ENCODE measurements around the gene ELOVL2.

ELOVL2 gene

GRCh38 chr6:10977231-10977968 lies 66.7 kb downstream of the ELOVL2 start:
- no peak for DNase-seq (ENCODE audit: low read depth)

- DNase-seq (ENCODE audit: low read depth) = no peak
Observed at GRCh38 chr6:10976571-10976970, 67.5 kb downstream of the ELOVL2 start.

- no peak for DNase-seq (ENCODE audit: low read depth)
Observed at GRCh38 chr6:10972196-10972595, 71.9 kb downstream of the ELOVL2 start.

- DNase-seq (ENCODE audit: low read depth) = no peak
Observed at GRCh38 chr6:10970731-10971130, 73.4 kb downstream of the ELOVL2 start.

GRCh38 chr6:10968776-10969175 lies 75.3 kb downstream of the ELOVL2 start:
- DNase-seq (ENCODE audit: low read depth) = no peak

GRCh38 chr6:10964684-10965083 lies 79.4 kb downstream of the ELOVL2 start:
- DNase-seq (ENCODE audit: low read depth) = no peak

GRCh38 chr6:10963113-10963512 lies 81.0 kb downstream of the ELOVL2 start:
- no peak for DNase-seq (ENCODE audit: low read depth)

GRCh38 chr6:10962673-10963072 lies 81.4 kb downstream of the ELOVL2 start:
- no peak for DNase-seq (ENCODE audit: low read depth)

GRCh38 chr6:10961837-10962236 lies 82.3 kb downstream of the ELOVL2 start:
- DNase-seq (ENCODE audit: low read depth) = no peak

GRCh38 chr6:10960171-10960570 lies 83.9 kb downstream of the ELOVL2 start:
- no peak for DNase-seq (ENCODE audit: low read depth)

- DNase-seq (ENCODE audit: low read depth) = no peak
Observed at GRCh38 chr6:10957414-10957886, 86.7 kb downstream of the ELOVL2 start.

- DNase-seq (ENCODE audit: low read depth) = no peak
Observed at GRCh38 chr6:10956776-10957175, 87.3 kb downstream of the ELOVL2 start.

GRCh38 chr6:10954590-10955010 lies 89.5 kb downstream of the ELOVL2 start:
- DNase-seq (ENCODE audit: low read depth) = peak; percentile 53

- DNase-seq (ENCODE audit: low read depth) = no peak
Observed at GRCh38 chr6:10951675-10952282, 92.3 kb downstream of the ELOVL2 start.

- no peak for DNase-seq (ENCODE audit: low read depth)
Observed at GRCh38 chr6:10949579-10950490, 94.3 kb downstream of the ELOVL2 start.

- DNase-seq (ENCODE audit: low read depth) = no peak
Observed at GRCh38 chr6:10947966-10948365, 96.1 kb downstream of the ELOVL2 start.

- DNase-seq (ENCODE audit: low read depth) = no peak
Observed at GRCh38 chr6:10945845-10946244, 98.3 kb downstream of the ELOVL2 start.

GRCh38 chr6:10939840-10940239 lies 104.3 kb downstream of the ELOVL2 start:
- no peak for DNase-seq (ENCODE audit: low read depth)

GRCh38 chr6:10933126-10933525 lies 111.0 kb downstream of the ELOVL2 start:
- no peak for DNase-seq (ENCODE audit: low read depth)

All from activated T-cell treated with anti-CD3 and anti-CD28 coated beads for 24 hours (primary cell).